AG10803 (cell line): ENCODE data around the gene PCDH9.

Experiments used
- DNase-seq: peaks from one replicate; pipeline ENCODE4 v3.0.0; 2010; ENCODE audit warnings: low read depth
- H3K4me3 ChIP-seq: 2 replicates; pipeline ENCODE4 v1.5.1; 2011; ENCODE audit warnings: mild to moderate bottlenecking, low read length, control low read depth
- CTCF ChIP-seq: conservative IDR thresholded peaks from 2 replicates; pipeline ENCODE4 v1.5.1; 2011; ENCODE audit warnings: mild to moderate bottlenecking, low read length, control low read depth, inconsistent platforms

Gene PCDH9

GRCh38 chr13:66803013-66803807 is 426.9 kb downstream of the PCDH9 start:
- no peak for DNase-seq
- H3K4me3 ChIP-seq: no peak overlapping the region

GRCh38 chr13:66795636-66796035 is 434.5 kb downstream of the PCDH9 start:
- no peak for DNase-seq
- H3K4me3 ChIP-seq: no peak overlapping the region
- TF ChIP-seq CTCF: no peak

More at GRCh38 chr13:66803013-66803807, 426.9 kb downstream of the PCDH9 start:
- no peak for TF ChIP-seq CTCF

- DNase-seq: no peak
- TF ChIP-seq CTCF: no peak
- no peak overlapping the region for H3K4me3 ChIP-seq
Observed at GRCh38 chr13:66794340-66795031, 435.6 kb downstream of the PCDH9 start.

- DNase-seq: no peak
- no peak for TF ChIP-seq CTCF
- no peak overlapping the region for H3K4me3 ChIP-seq
Observed at GRCh38 chr13:66790861-66791260, 439.3 kb downstream of the PCDH9 start.

GRCh38 chr13:66781241-66781640 is 448.9 kb downstream of the PCDH9 start:
- TF ChIP-seq CTCF: no peak
- DNase-seq: no peak
- H3K4me3 ChIP-seq: no peak overlapping the region

GRCh38 chr13:66780814-66781213 is 449.3 kb downstream of the PCDH9 start:
- no peak for TF ChIP-seq CTCF
- DNase-seq: no peak
- H3K4me3 ChIP-seq: no peak overlapping the region

GRCh38 chr13:66778461-66778860 is 451.7 kb downstream of the PCDH9 start:
- no peak for TF ChIP-seq CTCF
- H3K4me3 ChIP-seq: no peak overlapping the region
- no peak for DNase-seq
